B cell (primary cell): Measurements from ENCODE around the gene PLCB4. TPM values are rescaled to one million over a fixed set of nuclear protein-coding genes. Genes with fewer than 3 reads are reported as not detected.

Source experiments
- ATAC-seq: fragments of 200-7000 bp; cut with Tn5 transposase; one replicate; pipeline ENCODE4 v1.10.0; 2021; ENCODE audit warnings: low read depth, mild to moderate bottlenecking, moderate number of reproducible peaks, moderate library complexity
- CTCF ChIA-PET: fragments of 350-600 bp; sonication (Branson Sonifier 250); formaldehyde crosslinking; loops from one replicate; lab custom pipeline; 2021; ENCODE audit warnings: antibody characterized with exemption, inconsistent platforms; lab: Charles Lee
- POLR2A ChIA-PET: fragments of 350-600 bp; sonication (Branson Sonifier 250); formaldehyde crosslinking; loops from one replicate; lab custom pipeline; 2021; ENCODE audit warnings: antibody characterized with exemption; lab: Charles Lee
- DNase-seq: peaks from one replicate; pipeline ENCODE4 v3.0.0; 2013
- H2AFZ ChIP-seq: 2 replicates; pipeline ENCODE4 v1.6.1; 2012; ENCODE audit warnings: mild to moderate bottlenecking, low read depth, low read length; ENCODE audit not compliant: insufficient read depth, poor library complexity, severe bottlenecking
- H3K27ac ChIP-seq, 2 donors: 1 replicate in 1 of 2; 2 replicates in 1 of 2; pipeline ENCODE4 v1.5.1; 2012 to 2013; ENCODE audit warnings: low read length in 2 of 2, mild to moderate bottlenecking in 2 of 2, moderate library complexity in 1 of 2
- H3K27me3 ChIP-seq, 4 experiments: fragments of 200-600 bp in 1 of 4; sonication (generic) in 1 of 4; replicated peaks in 1 of 4; 1 replicate in 2 of 4; 2 replicates in 2 of 4; pipeline versions ENCODE4 v1.6.1 to v1.7.0; 2013 to 2016; ENCODE audit warnings: low read length in 3 of 4, mild to moderate bottlenecking in 2 of 4, mixed read lengths in 1 of 4, moderate library complexity in 1 of 4; ENCODE audit not compliant: insufficient read depth in 4 of 4, control insufficient read depth in 3 of 4; ENCODE audit errors: control extremely low read depth in 1 of 4
- H3K36me3 ChIP-seq, 2 experiments: replicated peaks in 1 of 2; 1 replicate in 1 of 2; 2 replicates in 1 of 2; pipeline versions ENCODE4 v1.6.1 to v1.7.1; 2013; ENCODE audit warnings: low read length in 1 of 2; ENCODE audit not compliant: insufficient read depth in 2 of 2, control insufficient read depth in 1 of 2; ENCODE audit errors: control extremely low read depth in 1 of 2, extremely low read depth in 1 of 2
- H3K4me1 ChIP-seq, 2 donors: fragments of 200-600 bp in 1 of 2; sonication (generic) in 1 of 2; 1 replicate in 1 of 2; 2 replicates in 1 of 2; pipeline versions ENCODE4 v1.5.1 to v1.6.1; 2013 to 2017; ENCODE audit warnings: low read length in 2 of 2; ENCODE audit not compliant: control insufficient read depth in 2 of 2, insufficient read depth in 2 of 2
- H3K4me2 ChIP-seq: replicated peaks from 2 replicates; pipeline ENCODE3; 2012; ENCODE audit warnings: mild to moderate bottlenecking, low read depth, low read length; ENCODE audit not compliant: poor library complexity, severe bottlenecking
- H3K4me3 ChIP-seq, 5 experiments: fragments of 200-600 bp in 1 of 5; sonication (generic) in 1 of 5; 1 replicate in 3 of 5; 2 replicates in 2 of 5; pipeline versions ENCODE4 v1.5.1 to v1.7.0; 2011 to 2016; ENCODE audit warnings: low read length in 4 of 5, mild to moderate bottlenecking in 4 of 5, low read depth in 2 of 5, control low read depth in 1 of 5, moderate library complexity in 1 of 5; ENCODE audit not compliant: insufficient read depth in 1 of 5; ENCODE audit errors: control extremely low read depth in 1 of 5, extremely low read depth in 1 of 5
- H3K79me2 ChIP-seq: fragments of 200-600 bp; sonication (generic); one replicate; pipeline ENCODE4 v1.6.0; 2016; ENCODE audit warnings: low read length; ENCODE audit not compliant: control insufficient read depth, insufficient read depth
- H3K9ac ChIP-seq: fragments of 200-600 bp; sonication (generic); 2 replicates; pipeline ENCODE4 v1.6.1; 2017; ENCODE audit warnings: mild to moderate bottlenecking, low read length, moderate library complexity
- H3K9me3 ChIP-seq, 3 donors: one replicate each; pipeline versions ENCODE4 v1.6.1 to v1.7.1; 2013; ENCODE audit warnings: low read length in 2 of 3; ENCODE audit not compliant: control insufficient read depth in 2 of 3, insufficient read depth in 1 of 3; ENCODE audit errors: control extremely low read depth in 1 of 3
- H4K20me1 ChIP-seq: 2 replicates; pipeline ENCODE4 v1.6.0; 2012; ENCODE audit warnings: mild to moderate bottlenecking, low read length; ENCODE audit not compliant: insufficient read depth, control insufficient read depth, poor library complexity, severe bottlenecking
- H3K27ac Mint-ChIP-seq: one replicate; pipeline ENCODE4 v1.8.0; 2021; ENCODE audit warnings: mixed read lengths
- H3K27me3 Mint-ChIP-seq: one replicate; pipeline ENCODE4 v1.8.0; 2021; ENCODE audit warnings: mixed read lengths
- H3K4me1 Mint-ChIP-seq: one replicate; pipeline ENCODE4 v1.8.0; 2021; ENCODE audit warnings: mixed read lengths
- H3K4me3 Mint-ChIP-seq: one replicate; pipeline ENCODE4 v1.8.0; 2021; ENCODE audit warnings: mixed read lengths
- H3K9me3 Mint-ChIP-seq: one replicate; pipeline ENCODE4 v1.8.0; 2022; ENCODE audit warnings: mixed read lengths; ENCODE audit not compliant: insufficient read depth
- EZH2 ChIP-seq: IDR thresholded peaks from 2 replicates; pipeline ENCODE4 v1.6.1; 2012; ENCODE audit warnings: borderline replicate concordance, low read depth, mild to moderate bottlenecking, moderate library complexity, low read length; ENCODE audit not compliant: insufficient read depth, poor library complexity, severe bottlenecking
- WGBS: methylation state at CpG from one replicate; pipeline ENCODE4 v1.1.5; 2013; ENCODE audit warnings: missing lambda C conversion rate; ENCODE audit not compliant: insufficient coverage; 5-methylcytosine and 5-hydroxymethylcytosine counted together
- intact Hi-C: fragments of 100-400 bp; cut with micrococcal nuclease; formaldehyde crosslinking; loops from one replicate; pipeline ENCODE4 v1.10.0; 2022
- polyA plus RNA-seq: library from polyadenylated mRNA; depleted of rRNA; stranded (reverse); fragments of >200 nt; gene quantifications from 2 replicates; pipeline ENCODE4 v1.2.3, GENCODE V29; 2012
- total RNA-seq, 2 donors: library from RNA; stranded (reverse); fragments of 120-200 nt in 1 of 2; gene quantifications; 1 replicate in 1 of 2; 2 replicates in 1 of 2; pipeline versions ENCODE4 v1.2.3 to v1.2.4, GENCODE V29; 2013 to 2022
- TF ChIP-seq, protein P1 (sequence below): fragments of 200-600 bp; IDR thresholded peaks from one replicate; pipeline ENCODE4 v1.8.0; 2022; ENCODE audit warnings: antibody characterized with exemption, mild to moderate bottlenecking

Gene PLCB4
- total and polyA plus RNA-seq, 2 donors (not counting 1 experiment from before 2014, with no cell fraction given): not detected

GRCh38 chr20:9501473-9501872 lies 432.6 kb downstream of the PLCB4 start:
- no peaks in the 10 kb centered on the region for H3K79me2 ChIP-seq
- Mint-ChIP-seq H3K27me3 (peaks cover 24% of the 10 kb centered on the region), H3K9me3 (no peaks in the 10 kb centered on the region), H3K4me3 (no peak overlapping the region), H3K4me1 (no peaks in the 10 kb centered on the region), H3K27ac (no peak overlapping the region)
- no peak overlapping the region for H3K9ac ChIP-seq
- POLR2A ChIA-PET: no interaction called here
- H3K4me3 ChIP-seq: no peak overlapping the region
- no peak overlapping the region for H3K27ac ChIP-seq
- DNase-seq (no peak), ATAC-seq (no peak)
- peaks cover 0 to 7% (median 0%) of the 10 kb centered on the region in 3 donors for H3K9me3 ChIP-seq
- no CpG with 5 or more reads among the region's 2 CpGs for WGBS
- no peaks in the 10 kb centered on the region for H4K20me1 ChIP-seq
- peaks cover 0 to 22% (median 14%) of the 10 kb centered on the region in 4 experiments for H3K27me3 ChIP-seq
- H3K36me3 ChIP-seq: no peaks in the 10 kb centered on the region
- peaks cover 6 to 10% of the 10 kb centered on the region in 2 donors for H3K4me1 ChIP-seq
- H3K4me2 ChIP-seq: no peak overlapping the region
- no peak overlapping the region for H2AFZ ChIP-seq
- CTCF ChIA-PET: no interaction called here
- intact Hi-C loops: no loop called here
- no peak for TF ChIP-seq EZH2
- TF ChIP-seq, protein P1, sequence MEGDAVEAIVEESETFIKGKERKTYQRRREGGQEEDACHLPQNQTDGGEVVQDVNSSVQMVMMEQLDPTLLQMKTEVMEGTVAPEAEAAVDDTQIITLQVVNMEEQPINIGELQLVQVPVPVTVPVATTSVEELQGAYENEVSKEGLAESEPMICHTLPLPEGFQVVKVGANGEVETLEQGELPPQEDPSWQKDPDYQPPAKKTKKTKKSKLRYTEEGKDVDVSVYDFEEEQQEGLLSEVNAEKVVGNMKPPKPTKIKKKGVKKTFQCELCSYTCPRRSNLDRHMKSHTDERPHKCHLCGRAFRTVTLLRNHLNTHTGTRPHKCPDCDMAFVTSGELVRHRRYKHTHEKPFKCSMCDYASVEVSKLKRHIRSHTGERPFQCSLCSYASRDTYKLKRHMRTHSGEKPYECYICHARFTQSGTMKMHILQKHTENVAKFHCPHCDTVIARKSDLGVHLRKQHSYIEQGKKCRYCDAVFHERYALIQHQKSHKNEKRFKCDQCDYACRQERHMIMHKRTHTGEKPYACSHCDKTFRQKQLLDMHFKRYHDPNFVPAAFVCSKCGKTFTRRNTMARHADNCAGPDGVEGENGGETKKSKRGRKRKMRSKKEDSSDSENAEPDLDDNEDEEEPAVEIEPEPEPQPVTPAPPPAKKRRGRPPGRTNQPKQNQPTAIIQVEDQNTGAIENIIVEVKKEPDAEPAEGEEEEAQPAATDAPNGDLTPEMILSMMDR: no peak

DNA sequence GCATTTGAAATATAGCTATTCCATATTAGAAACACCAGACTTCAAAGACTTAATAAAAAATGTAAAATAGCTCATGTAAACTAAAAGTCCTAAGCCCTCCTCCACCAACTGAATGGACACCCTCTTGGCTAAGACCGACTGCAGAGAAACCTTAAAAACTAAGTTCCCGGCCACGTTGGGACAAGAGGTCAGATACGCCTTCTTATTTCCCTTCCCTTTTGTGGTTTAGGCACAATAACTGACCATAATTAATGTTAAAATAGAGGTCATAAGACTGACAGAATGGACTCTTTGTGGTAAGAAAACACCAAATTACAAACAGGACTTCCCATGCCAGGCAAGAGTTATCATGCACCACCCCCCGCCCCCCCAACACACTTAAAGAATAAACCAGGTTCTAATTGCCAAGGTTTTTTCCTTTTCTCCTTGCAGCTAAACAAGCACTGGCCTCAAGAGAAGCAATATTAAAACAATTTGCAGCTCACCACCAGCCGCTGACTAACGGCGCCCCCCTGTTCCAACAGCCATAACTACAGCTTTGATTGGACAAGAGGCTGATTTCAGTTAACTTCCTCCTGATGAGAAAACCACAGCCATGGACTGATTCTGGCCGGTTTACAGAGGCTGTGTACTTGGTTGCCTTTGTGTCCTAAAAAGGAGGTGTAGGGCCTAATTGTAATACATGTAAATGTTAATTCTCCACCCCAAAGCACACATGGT lies 434.8 kb downstream of the PLCB4 start:
- Mint-ChIP-seq H3K4me3 (no peak overlapping the region), H3K27me3 (peaks cover 31% of the 10 kb centered on the region), H3K27ac (no peak overlapping the region), H3K9me3 (no peaks in the 10 kb centered on the region), H3K4me1 (peaks cover 11% of the 10 kb centered on the region)
- POLR2A ChIA-PET: no interaction called here
- intact Hi-C loops: no loop called here
- H3K9me3 ChIP-seq: peaks cover 0 to 19% (median 0%) of the 10 kb centered on the region in 3 donors
- DNase-seq: no peak
- H3K79me2 ChIP-seq: no peaks in the 10 kb centered on the region
- no peak overlapping the region for H3K9ac ChIP-seq
- H4K20me1 ChIP-seq: no peaks in the 10 kb centered on the region
- H3K27me3 ChIP-seq: peaks cover 0 to 42% (median 27%) of the 10 kb centered on the region in 4 experiments
- H3K4me1 ChIP-seq: peaks cover 27 to 32% of the 10 kb centered on the region in 2 donors
- CTCF ChIA-PET: no interaction called here
- no peak overlapping the region for H3K4me2 ChIP-seq
- H3K27ac ChIP-seq: no peak overlapping the region
- WGBS: 35% methylated on average over 5 of the region's 9 CpGs
- no peak overlapping the region for H3K4me3 ChIP-seq
- no peak overlapping the region for H2AFZ ChIP-seq
- no peaks in the 10 kb centered on the region for H3K36me3 ChIP-seq
- no peak for TF ChIP-seq EZH2
- TF ChIP-seq, protein P1: no peak
- no peak for ATAC-seq
